Lung (tissue), 12 donors: ENCODE data around the gene CDH4. TPM values are rescaled to one million over a fixed set of nuclear protein-coding genes. Genes with fewer than 3 reads are reported as not detected.

Experiments
- ATAC-seq: fragments of 200-7000 bp; cut with Tn5 transposase; one replicate; pipeline ENCODE4 v1.9.1; 2020; ENCODE audit warnings: moderate number of reproducible peaks; ENCODE audit not compliant: insufficient read depth, low FRiP score
- DNase-seq, 3 donors: peaks; one replicate each; pipeline ENCODE4 v3.0.0-alpha.2; 2013 to 2017
- H3K27ac ChIP-seq, 2 donors: one replicate each; pipeline ENCODE4 v1.5.1; 2013; ENCODE audit warnings: mild to moderate bottlenecking in 2 of 2, moderate library complexity in 2 of 2, control low read depth in 1 of 2, inconsistent platforms in 1 of 2, low read depth in 1 of 2, low read length in 1 of 2
- H3K27me3 ChIP-seq, 3 donors: one replicate each; pipeline ENCODE4 v1.5.1; 2013; ENCODE audit warnings: low read length in 2 of 3; ENCODE audit not compliant: control insufficient read depth in 3 of 3, insufficient read depth in 3 of 3
- H3K36me3 ChIP-seq, 4 donors: one replicate each; pipeline ENCODE4 v1.5.1; 2013; ENCODE audit warnings: low read length in 4 of 4, mild to moderate bottlenecking in 1 of 4, moderate library complexity in 1 of 4; ENCODE audit not compliant: control insufficient read depth in 4 of 4, insufficient read depth in 4 of 4
- H3K4me1 ChIP-seq, 5 donors: one replicate each; pipeline ENCODE4 v1.5.1; 2013; ENCODE audit warnings: low read length in 5 of 5, mild to moderate bottlenecking in 2 of 5, moderate library complexity in 1 of 5; ENCODE audit not compliant: control insufficient read depth in 5 of 5, insufficient read depth in 5 of 5
- H3K4me3 ChIP-seq: one replicate; pipeline ENCODE4 v1.5.1; 2013; ENCODE audit warnings: mild to moderate bottlenecking, control low read depth, moderate library complexity
- H3K9ac ChIP-seq, 2 donors: one replicate each; pipeline ENCODE4 v1.5.1; 2013; ENCODE audit warnings: low read length in 2 of 2, control low read depth in 1 of 2; ENCODE audit not compliant: insufficient read depth in 1 of 2
- H3K9me3 ChIP-seq, 4 donors: one replicate each; pipeline ENCODE4 v1.5.1; 2013; ENCODE audit warnings: low read length in 3 of 4, mild to moderate bottlenecking in 1 of 4, moderate library complexity in 1 of 4; ENCODE audit not compliant: control insufficient read depth in 4 of 4, insufficient read depth in 3 of 4
- CTCF ChIP-seq: IDR thresholded peaks from 2 replicates; pipeline ENCODE4 v1.5.1; 2012; ENCODE audit warnings: mild to moderate bottlenecking; ENCODE audit errors: control extremely low read depth, extremely low read depth
- WGBS, 2 donors: extraction: QIAGEN DNeasy Blood & Tissue Kit; methylation state at CpG; one replicate each; pipeline ENCODE4 v1.1.7; 2013; 5-methylcytosine and 5-hydroxymethylcytosine counted together
- polyA plus RNA-seq, 2 donors: library from polyadenylated mRNA; stranded (reverse); fragments of 200-250 nt; gene quantifications; one replicate each; pipeline ENCODE4 v1.2.1, GENCODE V29; 2013
- total RNA-seq, 2 donors: library from RNA; depleted of rRNA in 1 of 2; stranded (reverse); fragments of >200 nt in 1 of 2; gene quantifications; one replicate each; pipeline ENCODE4 v1.2.1, GENCODE V29; 2014 to 2021
- donor health status: control.
- donor health status: control.
- donor health status: Bipolar disorder and iron deficiency.
- donor health status: healthy.
- donor health status: DM: yes; HTN: yes; CAD: no.

The CDH4 gene
- total and polyA plus RNA-seq, 4 donors: 0.10 to 2.1 (median 0.34) TPM

DNA sequence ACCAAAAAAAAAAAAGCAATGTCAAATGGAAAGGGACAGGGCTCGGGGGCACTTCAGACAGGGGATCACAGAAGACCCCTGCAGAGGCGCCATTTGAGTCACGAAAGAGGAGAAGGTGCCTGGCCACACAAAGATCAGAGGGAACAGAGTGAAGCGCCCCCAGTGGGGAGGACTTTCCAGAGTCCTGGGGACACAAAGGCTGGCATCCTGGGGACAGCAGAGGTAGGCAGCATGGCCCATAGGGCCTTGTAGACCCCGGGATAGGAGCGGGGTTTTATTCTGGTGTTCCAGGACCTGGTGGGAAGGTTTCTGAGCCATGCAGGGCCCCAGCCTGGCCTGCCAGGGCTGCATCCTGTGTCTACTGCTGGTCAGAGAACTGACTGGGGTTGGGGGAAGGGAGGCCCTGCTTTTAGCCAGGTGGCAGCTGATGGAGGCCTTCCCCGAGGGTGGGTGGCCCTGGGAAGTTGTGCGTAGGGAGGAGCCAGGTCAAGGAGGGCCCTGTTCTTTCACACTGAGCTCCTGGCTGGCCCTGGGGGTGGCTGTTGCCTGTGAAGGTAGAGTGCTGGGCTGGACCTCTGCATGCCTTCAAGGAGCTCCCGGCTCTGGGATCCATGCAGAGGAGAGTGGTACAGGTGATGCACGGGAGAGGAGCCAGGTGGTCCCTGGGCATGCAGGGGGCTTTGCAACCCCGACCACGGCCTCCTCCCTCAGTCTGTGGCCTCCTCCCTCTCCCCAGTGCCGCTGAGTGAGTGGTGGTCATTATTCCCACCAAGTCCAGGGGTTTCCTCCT, 117.9 kb downstream of the CDH4 start:
- Histone ChIP-seq H3K27me3 (no peaks in the 10 kb centered on the region), H3K4me1 (no peaks in the 10 kb centered on the region), H3K9me3 (peaks cover 0 to 8% (median 0%) of the 10 kb centered on the region in 4 donors), H3K9ac (no peak overlapping the region), H3K27ac (no peak overlapping the region), H3K36me3 (no peaks in the 10 kb centered on the region), H3K4me3 (no peak overlapping the region)
- ATAC-seq (no peak), DNase-seq (no peak)
- 72 to 77% methylated on average over 13 of the region's 13 CpGs for WGBS, 2 donors
- no peak for TF ChIP-seq CTCF

- no peak overlapping the region for H3K9ac ChIP-seq
- H3K4me3 ChIP-seq: no peak overlapping the region
- H3K36me3 ChIP-seq: no peaks in the 10 kb centered on the region
- 51 to 62% methylated on average over 20 of the region's 20 CpGs for WGBS, 2 donors
- no peak for TF ChIP-seq CTCF
- no peak for ATAC-seq
- H3K27ac ChIP-seq: no peak overlapping the region
- no peaks in the 10 kb centered on the region for H3K27me3 ChIP-seq
- no peaks in the 10 kb centered on the region for H3K4me1 ChIP-seq
- H3K9me3 ChIP-seq: peaks cover 0 to 7% (median under 1%) of the 10 kb centered on the region in 4 donors
- DNase-seq: peak in 1 of 3 donors; percentile 9
These were observed 118.8 kb downstream of the CDH4 start for GRCh38 chr20:61370841-61371303.

DNA sequence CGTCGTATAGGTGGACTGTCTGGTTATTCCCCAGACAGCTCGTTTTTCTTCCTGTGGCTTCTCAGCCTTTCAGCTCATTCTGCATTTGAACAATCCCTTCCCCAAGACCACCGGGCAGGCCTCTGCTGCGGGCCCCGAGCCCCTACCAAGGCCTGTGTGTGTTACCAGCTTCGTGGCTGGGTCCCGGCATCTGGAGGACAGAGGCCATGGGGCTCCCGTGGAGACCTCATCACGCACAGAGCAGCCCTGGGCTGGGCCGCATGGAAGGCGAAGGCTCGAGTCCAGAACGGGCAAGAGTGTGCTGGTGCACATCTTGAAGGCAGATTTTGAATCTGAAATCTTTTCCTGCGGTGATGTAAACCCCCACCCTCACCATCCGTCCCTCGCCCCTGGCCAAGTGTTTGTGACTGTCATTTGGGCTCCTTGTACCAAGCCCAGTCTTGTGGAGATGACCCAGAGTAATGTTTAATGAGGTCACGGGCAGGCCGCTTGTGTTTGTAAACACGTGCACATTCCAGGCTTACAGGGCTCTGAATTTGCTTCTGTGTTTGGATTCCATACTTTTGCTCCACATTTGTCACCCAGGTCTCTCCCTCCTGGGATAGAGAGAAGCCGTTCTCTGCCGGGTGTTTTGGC, 119.6 kb downstream of the CDH4 start:
- WGBS, 2 donors: 57 to 76% methylated on average over 22 of the region's 22 CpGs
- H3K27ac ChIP-seq: no peak overlapping the region
- H3K9me3 ChIP-seq: peaks cover 0 to 7% (median 2%) of the 10 kb centered on the region in 4 donors
- H3K4me1 ChIP-seq: no peaks in the 10 kb centered on the region
- H3K27me3 ChIP-seq: no peaks in the 10 kb centered on the region
- ATAC-seq (no peak), DNase-seq (peak in 1 of 3 donors; percentile 15)
- TF ChIP-seq CTCF: no peak
- no peak overlapping the region for H3K9ac ChIP-seq
- no peak overlapping the region for H3K4me3 ChIP-seq
- H3K36me3 ChIP-seq: no peaks in the 10 kb centered on the region
